Natural killer cell (primary cell): Measurements from ENCODE around the gene TPRG1. TPM values are rescaled to one million over a fixed set of nuclear protein-coding genes. Genes with fewer than 3 reads are reported as not detected.

Source experiments
- ATAC-seq, 3 donors: fragments of 150-1000 bp in 2 of 3; fragments of 200-7000 bp in 1 of 3; cut with Tn5 transposase; 1 replicate in 1 of 3; 2 replicates in 2 of 3; pipeline ENCODE4 v1.10.0; 2021; ENCODE audit warnings: mild to moderate bottlenecking in 2 of 3, moderate library complexity in 2 of 3
- DNase-seq, 2 donors: peaks; one replicate each; pipeline versions ENCODE4 v3.0.0 to v3.0.0-alpha.2; 2013 to 2021; ENCODE audit warnings: mixed read lengths in 1 of 2
- H3K27ac ChIP-seq: one replicate; pipeline ENCODE4 v1.5.1; 2013; ENCODE audit warnings: mild to moderate bottlenecking, low read length
- H3K27me3 ChIP-seq: one replicate; pipeline ENCODE4 v1.6.1; 2013; ENCODE audit warnings: low read length; ENCODE audit not compliant: control insufficient read depth, insufficient read depth
- H3K36me3 ChIP-seq: one replicate; pipeline ENCODE4 v1.6.1; 2013; ENCODE audit warnings: low read length; ENCODE audit not compliant: control insufficient read depth, insufficient read depth
- H3K4me1 ChIP-seq: one replicate; pipeline ENCODE4 v1.6.1; 2013; ENCODE audit warnings: low read length; ENCODE audit not compliant: control insufficient read depth, insufficient read depth
- H3K4me3 ChIP-seq: one replicate; pipeline ENCODE4 v1.5.1; 2013; ENCODE audit warnings: low read length
- H3K9me3 ChIP-seq: one replicate; pipeline ENCODE4 v1.6.1; 2013; ENCODE audit warnings: low read length; ENCODE audit not compliant: control insufficient read depth, insufficient read depth
- H3K27ac Mint-ChIP-seq, 2 donors: one replicate each; pipeline ENCODE4 v1.8.0; 2022; ENCODE audit warnings: mild to moderate bottlenecking in 2 of 2, mixed read lengths in 2 of 2, moderate library complexity in 1 of 2
- H3K27me3 Mint-ChIP-seq, 2 donors: one replicate each; pipeline ENCODE4 v1.8.0; 2022; ENCODE audit warnings: low read depth in 2 of 2, mixed read lengths in 2 of 2
- H3K36me3 Mint-ChIP-seq: one replicate; pipeline ENCODE4 v1.8.0; 2022; ENCODE audit warnings: mixed read lengths
- H3K4me1 Mint-ChIP-seq, 2 donors: one replicate each; pipeline ENCODE4 v1.8.0; 2022; ENCODE audit warnings: mixed read lengths in 2 of 2
- H3K4me3 Mint-ChIP-seq: one replicate; pipeline ENCODE4 v1.8.0; 2022; ENCODE audit warnings: mild to moderate bottlenecking, moderate library complexity, mixed read lengths
- H3K9me3 Mint-ChIP-seq, 2 donors: one replicate each; pipeline ENCODE4 v1.8.0; 2022; ENCODE audit warnings: mixed read lengths in 2 of 2
- CTCF ChIP-seq: fragments of 200-600 bp; IDR thresholded peaks from one replicate; pipeline ENCODE4 v1.8.0; 2022; ENCODE audit warnings: antibody characterized with exemption
- whole genome bisulfite sequencing: methylation state at CpG from one replicate; pipeline ENCODE4 v1.1.7; 2013; ENCODE audit warnings: missing lambda C conversion rate; ENCODE audit not compliant: insufficient coverage; 5-methylcytosine and 5-hydroxymethylcytosine counted together
- intact Hi-C: fragments of 100-400 bp; cut with micrococcal nuclease; formaldehyde crosslinking; loops from one replicate; pipeline ENCODE4 v1.14.2; 2022
- total RNA-seq, 4 donors: library from RNA; stranded (reverse); fragments of 120-200 nt in 1 of 4; gene quantifications; one replicate each; pipeline versions ENCODE4 v1.2.3 to v1.2.4, GENCODE V29; 2013 to 2022

TPRG1 gene
- total RNA-seq, 3 donors from 2014 or later (not counting 1 experiment from before 2014, with no cell fraction given) = 1.3 to 4.6 (median 1.9) TPM

GRCh38 chr3:189157232-189158007, 14.4 kb upstream of the TPRG1 start:
- Histone ChIP-seq H3K9me3 (no peaks in the 10 kb centered on the region), H3K4me3 (no peak overlapping the region), H3K36me3 (no peaks in the 10 kb centered on the region), H3K4me1 (no peaks in the 10 kb centered on the region), H3K27me3 (no peaks in the 10 kb centered on the region), H3K27ac (no peak overlapping the region)
- Mint-ChIP-seq H3K4me3 (no peak overlapping the region), H3K36me3 (no peaks in the 10 kb centered on the region), H3K27me3 (peaks cover 28 to 39% of the 10 kb centered on the region in 2 donors), H3K4me1 (no peaks in the 10 kb centered on the region), H3K27ac (no peak overlapping the region), H3K9me3 (no peaks in the 10 kb centered on the region)
- ATAC-seq (no peak), DNase-seq (no peak)
- TF ChIP-seq CTCF = no peak
- whole genome bisulfite sequencing = 87% methylated on average over 10 of the region's 11 CpGs
- intact Hi-C loops = no loop called here

- Mint-ChIP-seq H3K4me3 (no peak overlapping the region), H3K27ac (no peak overlapping the region), H3K36me3 (no peaks in the 10 kb centered on the region), H3K9me3 (no peaks in the 10 kb centered on the region), H3K27me3 (peaks cover 25 to 36% of the 10 kb centered on the region in 2 donors), H3K4me1 (no peaks in the 10 kb centered on the region)
- 75% methylated on average over 7 of the region's 7 CpGs for WGBS
- Histone ChIP-seq H3K4me3 (no peak overlapping the region), H3K27me3 (no peaks in the 10 kb centered on the region), H3K4me1 (no peaks in the 10 kb centered on the region), H3K9me3 (no peaks in the 10 kb centered on the region), H3K36me3 (no peaks in the 10 kb centered on the region), H3K27ac (no peak overlapping the region)
- intact Hi-C loops = no loop called here
- DNase-seq = no peak
- no peak for ATAC-seq
- TF ChIP-seq CTCF = no peak
Measured at GRCh38 chr3:189158034-189158433, 13.7 kb upstream of the TPRG1 start.

- no peaks in the 10 kb centered on the region for H3K4me1 ChIP-seq
- no peaks in the 10 kb centered on the region for H3K36me3 Mint-ChIP-seq
- peaks cover 20 to 24% of the 10 kb centered on the region in 2 donors for H3K27me3 Mint-ChIP-seq
- no peak overlapping the region for H3K27ac ChIP-seq
- 76% methylated on average over 7 of the region's 8 CpGs for WGBS
- H3K9me3 ChIP-seq = no peaks in the 10 kb centered on the region
- no peak overlapping the region for H3K27ac Mint-ChIP-seq
- no peaks in the 10 kb centered on the region for H3K9me3 Mint-ChIP-seq
- no peaks in the 10 kb centered on the region for H3K4me1 Mint-ChIP-seq
- DNase-seq (no peak), ATAC-seq (no peak)
- no peaks in the 10 kb centered on the region for H3K27me3 ChIP-seq
- no peaks in the 10 kb centered on the region for H3K36me3 ChIP-seq
- H3K4me3 ChIP-seq = no peak overlapping the region
- H3K4me3 Mint-ChIP-seq = no peak overlapping the region
- TF ChIP-seq CTCF = no peak
- intact Hi-C loops = no loop called here
Measured at GRCh38 chr3:189160519-189161309, 11.1 kb upstream of the TPRG1 start.
